Measurements from ENCODE around the gene SKOR1.

GRCh38 chr15:67824197-67824968 lies 926 bp upstream of the SKOR1 start:
- TF ChIP-seq CTCF (conservative IDR thresholded peaks at IDR 0.05) (no peak), EZH2 (IDR thresholded peaks at IDR 0.05; ENCODE audit: low read depth) (no peak)

Data from PC-9 (cell line).